ENCODE results near the gene SEMG1. TPM values are rescaled to one million over a fixed set of nuclear protein-coding genes. Genes with fewer than 3 reads are reported as not detected.
A peak's percentile ranks its signal among the peaks of the same experiment; 100 is the strongest.

Gene SEMG1
- total RNA-seq, 3 donors from 2014 or later: 1.8 TPM; not detected in 2

GRCh38 chr20:45235995-45236394 lies 29.2 kb downstream of the SEMG1 start:
- H3K4me1 ChIP-seq: no peaks in the 10 kb centered on the region
- peaks cover 8 to 12% of the 10 kb centered on the region in 2 donors for H3K9me3 ChIP-seq
- intact Hi-C loops (cut with DNase I; ENCODE audit: low total_unique reads): no loop called here
- DNase-seq (ENCODE audit: low spot score in 2 of 2): no peak
- no peak overlapping the region for H3K27ac ChIP-seq
- no peak for TF ChIP-seq POLR2AphosphoS5 (IDR thresholded peaks at IDR 0.05)
- TF ChIP-seq, protein P1, sequence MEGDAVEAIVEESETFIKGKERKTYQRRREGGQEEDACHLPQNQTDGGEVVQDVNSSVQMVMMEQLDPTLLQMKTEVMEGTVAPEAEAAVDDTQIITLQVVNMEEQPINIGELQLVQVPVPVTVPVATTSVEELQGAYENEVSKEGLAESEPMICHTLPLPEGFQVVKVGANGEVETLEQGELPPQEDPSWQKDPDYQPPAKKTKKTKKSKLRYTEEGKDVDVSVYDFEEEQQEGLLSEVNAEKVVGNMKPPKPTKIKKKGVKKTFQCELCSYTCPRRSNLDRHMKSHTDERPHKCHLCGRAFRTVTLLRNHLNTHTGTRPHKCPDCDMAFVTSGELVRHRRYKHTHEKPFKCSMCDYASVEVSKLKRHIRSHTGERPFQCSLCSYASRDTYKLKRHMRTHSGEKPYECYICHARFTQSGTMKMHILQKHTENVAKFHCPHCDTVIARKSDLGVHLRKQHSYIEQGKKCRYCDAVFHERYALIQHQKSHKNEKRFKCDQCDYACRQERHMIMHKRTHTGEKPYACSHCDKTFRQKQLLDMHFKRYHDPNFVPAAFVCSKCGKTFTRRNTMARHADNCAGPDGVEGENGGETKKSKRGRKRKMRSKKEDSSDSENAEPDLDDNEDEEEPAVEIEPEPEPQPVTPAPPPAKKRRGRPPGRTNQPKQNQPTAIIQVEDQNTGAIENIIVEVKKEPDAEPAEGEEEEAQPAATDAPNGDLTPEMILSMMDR (IDR thresholded peaks at IDR 0.05): peak in 1 of 3 donors; percentile 13
- H3K36me3 ChIP-seq: no peaks in the 10 kb centered on the region
- peaks cover 0 to 6% of the 10 kb centered on the region in 2 donors for H3K27me3 ChIP-seq
- H3K4me3 ChIP-seq: no peak overlapping the region

- no peak for DNase-seq (ENCODE audit: low spot score in 2 of 2)
- Histone ChIP-seq H3K4me1 (no peaks in the 10 kb centered on the region), H3K9me3 (peaks cover 8 to 12% of the 10 kb centered on the region in 2 donors), H3K4me3 (no peak overlapping the region), H3K27ac (no peak overlapping the region), H3K27me3 (peaks cover 0 to 6% of the 10 kb centered on the region in 2 donors), H3K36me3 (no peaks in the 10 kb centered on the region)
- intact Hi-C loops (cut with DNase I; ENCODE audit: low total_unique reads): no loop called here
- TF ChIP-seq, protein P1 (IDR thresholded peaks at IDR 0.05): no peak
- TF ChIP-seq POLR2AphosphoS5 (IDR thresholded peaks at IDR 0.05): no peak
- no peak for TF ChIP-seq POLR2A (IDR thresholded peaks at IDR 0.05)
These were observed 31.3 kb downstream of the SEMG1 start for GRCh38 chr20:45238139-45238538.

GRCh38 chr20:45246109-45246508 lies 39.3 kb downstream of the SEMG1 start:
- DNase-seq (ENCODE audit: low spot score in 2 of 2): no peak
- H3K4me1 ChIP-seq: no peaks in the 10 kb centered on the region
- TF ChIP-seq POLR2A (IDR thresholded peaks at IDR 0.05) (no peak), POLR2AphosphoS5 (IDR thresholded peaks at IDR 0.05) (no peak)
- TF ChIP-seq, protein P1 (IDR thresholded peaks at IDR 0.05): no peak
- no peaks in the 10 kb centered on the region for H3K9me3 ChIP-seq
- H3K4me3 ChIP-seq: no peak overlapping the region
- peaks cover 0 to 5% of the 10 kb centered on the region in 2 donors for H3K27me3 ChIP-seq
- H3K36me3 ChIP-seq: no peaks in the 10 kb centered on the region
- no peak overlapping the region for H3K27ac ChIP-seq
- intact Hi-C loops (cut with DNase I; ENCODE audit: low total_unique reads): no loop called here

- TF ChIP-seq POLR2AphosphoS5 (IDR thresholded peaks at IDR 0.05): no peak
- TF ChIP-seq POLR2A (IDR thresholded peaks at IDR 0.05): no peak
- TF ChIP-seq, protein P1 (IDR thresholded peaks at IDR 0.05): no peak
- no peaks in the 10 kb centered on the region for H3K36me3 ChIP-seq
- H3K4me1 ChIP-seq: no peaks in the 10 kb centered on the region
- no peaks in the 10 kb centered on the region for H3K9me3 ChIP-seq
- peaks cover 0 to 5% of the 10 kb centered on the region in 2 donors for H3K27me3 ChIP-seq
- intact Hi-C loops (cut with DNase I; ENCODE audit: low total_unique reads): no loop called here
- DNase-seq (ENCODE audit: low spot score in 2 of 2): no peak
- H3K27ac ChIP-seq: no peak overlapping the region
- no peak overlapping the region for H3K4me3 ChIP-seq
These were observed 41.0 kb downstream of the SEMG1 start for GRCh38 chr20:45247865-45248264.

DNA sequence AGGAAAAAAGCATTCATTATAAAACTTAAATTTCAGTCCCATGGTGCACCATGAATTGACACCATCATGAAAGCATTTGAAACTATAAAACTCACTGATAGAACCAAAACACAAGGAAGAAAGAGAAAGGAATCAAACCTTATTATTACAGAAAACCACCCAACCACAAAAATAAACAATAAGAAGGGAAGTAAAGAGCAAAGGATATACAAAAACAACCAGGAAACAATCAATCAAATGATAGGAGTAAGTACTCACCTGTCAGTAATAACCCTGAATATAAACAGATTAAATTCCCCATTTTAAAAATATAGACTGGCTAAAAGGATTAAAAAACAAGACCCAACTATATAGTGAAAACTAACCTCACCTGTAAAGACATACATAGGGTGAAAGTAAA lies 41.8 kb downstream of the SEMG1 start:
- DNase-seq (ENCODE audit: low spot score in 2 of 2): no peak
- intact Hi-C loops (cut with DNase I; ENCODE audit: low total_unique reads): no loop called here
- H3K27me3 ChIP-seq: peaks cover 0 to 5% of the 10 kb centered on the region in 2 donors
- H3K4me1 ChIP-seq: no peaks in the 10 kb centered on the region
- no peaks in the 10 kb centered on the region for H3K36me3 ChIP-seq
- no peaks in the 10 kb centered on the region for H3K9me3 ChIP-seq
- H3K4me3 ChIP-seq: no peak overlapping the region
- no peak for TF ChIP-seq POLR2AphosphoS5 (IDR thresholded peaks at IDR 0.05)
- no peak overlapping the region for H3K27ac ChIP-seq
